H9 (cell line): Measurements from ENCODE around the gene ZNRF3. TPM values are rescaled to one million over a fixed set of nuclear protein-coding genes. Genes with fewer than 3 reads are reported as not detected.

Experiments used
- DNase-seq: peaks from one replicate; pipeline ENCODE4 v3.0.0-alpha.2; 2017
- H2AFZ ChIP-seq: one replicate; pipeline ENCODE4 v1.6.1; 2013; ENCODE audit warnings: mild to moderate bottlenecking, low read length, control low read depth, moderate library complexity
- H2AK5ac ChIP-seq: 2 replicates; pipeline ENCODE4 v1.6.1; 2013; ENCODE audit warnings: low read length, control low read depth, mixed read lengths; ENCODE audit not compliant: insufficient read length
- H2BK120ac ChIP-seq: one replicate; pipeline ENCODE4 v1.6.1; 2013; ENCODE audit warnings: low read depth, mild to moderate bottlenecking, low read length, control low read depth, inconsistent platforms; ENCODE audit not compliant: poor library complexity, severe bottlenecking
- H2BK12ac ChIP-seq: 2 replicates; pipeline ENCODE4 v1.6.1; 2013; ENCODE audit warnings: low read length, control low read depth, mixed read lengths, low read depth; ENCODE audit not compliant: insufficient read length
- H2BK15ac ChIP-seq: 2 replicates; pipeline ENCODE4 v1.6.1; 2013; ENCODE audit warnings: low read depth, low read length, control low read depth
- H2BK20ac ChIP-seq: one replicate; pipeline ENCODE4 v1.6.1; 2013; ENCODE audit warnings: low read depth, mild to moderate bottlenecking, low read length, control low read depth, inconsistent platforms; ENCODE audit not compliant: poor library complexity, severe bottlenecking
- H2BK5ac ChIP-seq: 2 replicates; pipeline ENCODE4 v1.6.1; 2013; ENCODE audit warnings: low read length, control low read depth, mixed read lengths; ENCODE audit not compliant: insufficient read length
- H3K14ac ChIP-seq: 2 replicates; pipeline ENCODE4 v1.6.1; 2013; ENCODE audit warnings: low read length, control low read depth; ENCODE audit not compliant: insufficient read depth
- H3K18ac ChIP-seq: 2 replicates; pipeline ENCODE4 v1.6.1; 2013; ENCODE audit warnings: low read depth, mild to moderate bottlenecking, mixed read lengths, low read length, control low read depth; ENCODE audit not compliant: insufficient read length
- H3K23ac ChIP-seq: 2 replicates; pipeline ENCODE4 v1.6.1; 2013; ENCODE audit warnings: low read length, control low read depth, mixed read lengths, low read depth; ENCODE audit not compliant: insufficient read length
- H3K23me2 ChIP-seq: 2 replicates; pipeline ENCODE4 v1.6.1; 2013; ENCODE audit warnings: low read depth, mild to moderate bottlenecking, mixed read lengths, low read length, control low read depth; ENCODE audit not compliant: insufficient read length, poor library complexity, severe bottlenecking
- H3K27ac ChIP-seq: 2 replicates; pipeline ENCODE4 v1.5.1; 2013; ENCODE audit warnings: low read length, control low read depth, mixed read lengths, low read depth; ENCODE audit not compliant: insufficient read length
- H3K27me3 ChIP-seq: 2 replicates; pipeline ENCODE4 v1.6.1; 2013; ENCODE audit warnings: low read length, control low read depth, inconsistent platforms; ENCODE audit not compliant: insufficient read depth
- H3K4ac ChIP-seq: 2 replicates; pipeline ENCODE4 v1.6.1; 2013; ENCODE audit warnings: low read depth, mild to moderate bottlenecking, control low read depth, inconsistent platforms, low read length, moderate library complexity
- H3K4me1 ChIP-seq: 2 replicates; pipeline ENCODE4 v1.6.1; 2013; ENCODE audit warnings: low read length, control low read depth, inconsistent platforms; ENCODE audit not compliant: insufficient read depth
- H3K4me2 ChIP-seq: 2 replicates; pipeline ENCODE4 v1.6.1; 2013; ENCODE audit warnings: low read length, control low read depth, mixed read lengths; ENCODE audit not compliant: insufficient read length, insufficient read depth
- H3K56ac ChIP-seq: 2 replicates; pipeline ENCODE4 v1.6.1; 2013; ENCODE audit warnings: low read depth, mild to moderate bottlenecking, mixed read lengths, low read length, control low read depth; ENCODE audit not compliant: insufficient read length
- H3K79me1 ChIP-seq: 2 replicates; pipeline ENCODE4 v1.6.1; 2013; ENCODE audit warnings: low read depth, mild to moderate bottlenecking, moderate library complexity, low read length, control low read depth, inconsistent platforms; ENCODE audit not compliant: insufficient read depth, poor library complexity, severe bottlenecking
- H3K79me2 ChIP-seq: 2 replicates; pipeline ENCODE4 v1.6.1; 2013; ENCODE audit warnings: low read length, control low read depth, inconsistent platforms; ENCODE audit not compliant: insufficient read depth
- H3K9ac ChIP-seq: 2 replicates; pipeline ENCODE4 v1.6.1; 2013; ENCODE audit warnings: low read length, control low read depth, mixed read lengths; ENCODE audit not compliant: insufficient read length; ENCODE audit errors: extremely low read depth
- H3K9me3 ChIP-seq: one replicate; pipeline ENCODE4 v1.6.1; 2013; ENCODE audit warnings: low read depth, low read length, inconsistent platforms; ENCODE audit not compliant: control insufficient read depth
- H3T11ph ChIP-seq: one replicate; pipeline ENCODE4 v1.6.1; 2013; ENCODE audit warnings: mild to moderate bottlenecking, low read length, control low read depth, inconsistent platforms
- H4K20me1 ChIP-seq: one replicate; pipeline ENCODE4 v1.6.1; 2013; ENCODE audit not compliant: control insufficient read depth, insufficient read length, insufficient read depth
- H4K5ac ChIP-seq: 2 replicates; pipeline ENCODE4 v1.6.1; 2013; ENCODE audit warnings: low read depth, mild to moderate bottlenecking, mixed read lengths, low read length, control low read depth; ENCODE audit not compliant: insufficient read length
- H4K8ac ChIP-seq: replicated peaks from 2 replicates; pipeline ENCODE4 v1.6.1; 2013; ENCODE audit warnings: low read length, control low read depth, mixed read lengths, low read depth; ENCODE audit not compliant: insufficient read length
- H4K91ac ChIP-seq: 2 replicates; pipeline ENCODE4 v1.6.1; 2013; ENCODE audit warnings: low read depth, mild to moderate bottlenecking, moderate library complexity, mixed read lengths, low read length, control low read depth; ENCODE audit not compliant: insufficient read length
- H3K27ac Mint-ChIP-seq, 3 experiments: 2 replicates in 2 of 3; 3 replicates in 1 of 3; pipeline ENCODE4 v1.8.0; 2020 to 2021; ENCODE audit warnings: mixed read lengths in 3 of 3, mild to moderate bottlenecking in 1 of 3, moderate library complexity in 1 of 3
- H3K27me3 Mint-ChIP-seq: 2 replicates; pipeline ENCODE4 v1.8.0; 2021; ENCODE audit warnings: low read depth, mild to moderate bottlenecking, moderate library complexity, mixed read lengths
- H3K36me3 Mint-ChIP-seq, 3 experiments: 2 replicates in 2 of 3; 3 replicates in 1 of 3; pipeline ENCODE4 v1.8.0; 2020 to 2021; ENCODE audit warnings: low read depth in 3 of 3, mixed read lengths in 3 of 3; ENCODE audit not compliant: insufficient read depth in 1 of 3
- H3K4me1 Mint-ChIP-seq, 2 experiments: 2 replicates each; pipeline ENCODE4 v1.8.0; 2020; ENCODE audit warnings: mixed read lengths in 2 of 2
- H3K4me3 Mint-ChIP-seq, 2 experiments: 2 replicates in 1 of 2; 3 replicates in 1 of 2; pipeline ENCODE4 v1.8.0; 2020 to 2021; ENCODE audit warnings: mild to moderate bottlenecking in 2 of 2, mixed read lengths in 2 of 2, moderate library complexity in 1 of 2
- H3K9me3 Mint-ChIP-seq, 2 experiments: 2 replicates in 1 of 2; 3 replicates in 1 of 2; pipeline ENCODE4 v1.8.0; 2020; ENCODE audit warnings: mild to moderate bottlenecking in 2 of 2, mixed read lengths in 2 of 2, moderate library complexity in 1 of 2
- CTCF ChIP-seq: fragments of 200-600 bp; sonication (generic); conservative IDR thresholded peaks from 3 replicates; pipeline ENCODE4 v1.8.0; 2021; ENCODE audit warnings: antibody characterized with exemption, mild to moderate bottlenecking
- WGBS: extraction: QIAGEN DNeasy Blood & Tissue Kit; methylation state at CpG from one replicate; pipeline ENCODE4 v1.1.7; 2013; ENCODE audit warnings: missing lambda C conversion rate, low lambda C conversion rate, mixed read lengths; ENCODE audit not compliant: insufficient read length; ENCODE audit errors: extremely low coverage; 5-methylcytosine and 5-hydroxymethylcytosine counted together
- total RNA-seq: library from RNA; stranded (reverse); gene quantifications from 2 replicates; pipeline ENCODE4 v1.2.1, GENCODE V29; 2021

Gene ZNRF3
- total RNA-seq, 1 experiment from 2014 or later: 20.6 TPM

GRCh38 chr22:29053048-29053702 is 169.8 kb downstream of the ZNRF3 start:
- no peaks in the 10 kb centered on the region for H4K20me1 ChIP-seq
- H3K27ac Mint-ChIP-seq: peak overlapping the region in 2 of 3 experiments; percentile 24 to 89; a peak in 3 of 7 replicates
- peaks cover 11 to 31% (median 28%) of the 10 kb centered on the region in 3 experiments for H3K36me3 Mint-ChIP-seq
- H2BK15ac ChIP-seq: no peak overlapping the region
- no peaks in the 10 kb centered on the region for H3K9me3 ChIP-seq
- H3K27ac ChIP-seq: no peak overlapping the region
- H2AK5ac ChIP-seq: no peak overlapping the region
- no peak overlapping the region for H2BK5ac ChIP-seq
- H3K9ac ChIP-seq: no peak overlapping the region
- TF ChIP-seq CTCF: no peak
- H3K23me2 ChIP-seq: no peaks in the 10 kb centered on the region
- H3K9me3 Mint-ChIP-seq: no peaks in the 10 kb centered on the region
- no peak overlapping the region for H3K4me2 ChIP-seq
- WGBS: no CpG with 5 or more reads among the region's 8 CpGs
- H3K4me1 Mint-ChIP-seq: peaks cover 40 to 43% of the 10 kb centered on the region in 2 experiments
- no peak overlapping the region for H2BK20ac ChIP-seq
- H2BK120ac ChIP-seq: no peak overlapping the region
- no peaks in the 10 kb centered on the region; the same call in 1 of the 2 replicates for H3K4me1 ChIP-seq
- no peak overlapping the region for H3K14ac ChIP-seq
- no peak overlapping the region for H3K56ac ChIP-seq
- no peak overlapping the region for H3K18ac ChIP-seq
- no peak overlapping the region for H2AFZ ChIP-seq
- H4K91ac ChIP-seq: no peak overlapping the region
- peaks cover 2% of the 10 kb centered on the region; the same call in 1 of the 2 replicates for H3K27me3 Mint-ChIP-seq
- no peak overlapping the region for H4K5ac ChIP-seq
- no peak overlapping the region for H2BK12ac ChIP-seq
- H3T11ph ChIP-seq: no peak overlapping the region
- H3K27me3 ChIP-seq: no peaks in the 10 kb centered on the region
- DNase-seq: no peak
- H4K8ac ChIP-seq: no peak overlapping the region
- no peak overlapping the region for H3K4me3 Mint-ChIP-seq
- H3K23ac ChIP-seq: no peak overlapping the region
- H3K79me2 ChIP-seq: no peaks in the 10 kb centered on the region
- no peaks in the 10 kb centered on the region for H3K79me1 ChIP-seq
- H3K4ac ChIP-seq: no peak overlapping the region
